GM21447 (cell line): ENCODE measurements around the gene NFKB2.

ENCODE experiments used
- ATAC-seq: cut with Tn5 transposase; IDR thresholded peaks from one replicate; pipeline ENCODE4 v1.9.1; 2021; ENCODE audit not compliant: unreplicated experiment

The NFKB2 gene

GRCh38 chr10:102444851-102445250, 49.3 kb downstream of the NFKB2 start:
- ATAC-seq, result no peak

DNA sequence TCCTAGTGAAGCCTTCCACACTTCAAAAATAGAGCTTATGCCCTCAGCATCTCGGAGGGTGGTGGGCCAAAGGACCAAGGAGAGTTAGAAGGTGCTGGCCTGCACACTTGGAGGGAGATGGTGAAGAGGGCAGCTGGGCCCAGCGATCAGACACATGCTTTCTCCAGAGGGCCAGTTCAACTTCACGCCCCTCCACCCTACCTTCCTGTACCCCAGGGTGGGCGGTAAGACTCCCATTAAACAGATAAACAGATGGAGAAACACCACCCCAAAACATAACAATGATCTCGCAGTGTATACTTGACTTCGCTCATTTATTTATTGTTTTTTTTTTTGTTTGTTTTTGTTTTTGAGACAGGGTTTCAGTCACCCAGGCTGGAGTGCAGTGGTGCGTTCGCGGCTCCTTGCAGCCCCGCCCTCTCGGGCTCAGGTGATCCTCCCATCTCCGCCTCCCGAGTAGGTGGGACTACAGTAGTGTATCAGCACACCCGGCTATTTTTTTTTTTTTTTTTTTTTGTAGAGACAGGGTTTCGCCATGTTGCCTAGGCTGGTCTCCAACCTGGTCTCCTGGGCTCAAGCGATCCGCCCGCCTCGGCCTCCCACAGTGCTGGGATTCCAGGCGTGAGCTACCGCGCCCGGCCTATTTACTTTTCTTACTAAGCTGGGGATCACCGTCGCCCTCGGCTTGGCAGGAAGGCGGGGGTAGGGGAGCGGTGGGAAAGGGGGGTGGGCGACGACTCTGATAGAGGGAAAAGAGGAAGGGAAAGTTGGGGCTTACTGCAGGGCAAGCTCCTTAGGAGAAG, 54.0 kb downstream of the NFKB2 start:
- ATAC-seq, result peak; percentile 64

GRCh38 chr10:102450124-102450373, 54.5 kb downstream of the NFKB2 start:
- no peak for ATAC-seq

- ATAC-seq, result peak; percentile 61
These were observed 55.0 kb downstream of the NFKB2 start for GRCh38 chr10:102450374-102451104.

DNA sequence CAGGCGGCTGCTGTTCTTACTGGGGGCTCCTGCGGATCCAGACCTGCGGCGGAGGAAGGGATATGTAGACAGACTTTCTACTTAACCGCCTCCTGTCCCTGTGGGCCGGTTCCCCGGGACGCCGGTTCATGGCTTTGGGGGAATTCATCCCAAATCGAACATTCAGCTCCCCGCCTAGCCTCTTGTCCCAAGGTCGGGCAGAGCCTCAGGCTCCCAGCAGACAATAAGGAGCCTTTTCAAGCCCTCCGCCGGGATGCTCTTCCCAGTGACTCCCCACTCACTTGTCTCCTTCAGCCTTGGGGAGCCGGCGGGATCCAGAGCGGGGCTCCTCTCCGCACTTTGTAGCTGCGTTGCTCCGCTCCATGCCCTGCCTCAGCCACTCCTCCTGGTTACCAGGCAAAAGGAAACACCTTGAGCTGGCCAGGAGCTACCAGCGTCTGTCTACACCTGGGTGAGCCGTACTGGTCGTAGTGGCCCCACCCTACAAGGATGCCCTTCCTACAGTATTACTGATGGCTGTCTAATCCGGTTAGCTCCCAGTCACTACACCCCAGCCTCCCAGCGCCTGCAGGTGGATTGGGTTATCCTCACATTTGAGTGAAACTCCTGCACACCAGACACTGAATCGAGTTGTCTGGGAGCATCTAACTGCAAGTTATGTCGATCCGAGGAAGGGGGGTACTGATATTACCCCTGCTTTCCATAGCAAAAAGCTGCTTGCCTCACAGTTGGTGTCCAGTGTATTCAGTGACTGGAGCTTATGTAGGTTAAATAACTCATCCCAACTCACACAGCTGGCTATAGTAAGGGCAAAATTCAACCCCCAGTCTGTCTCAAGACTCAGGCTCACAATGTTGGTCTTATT, 55.8 kb downstream of the NFKB2 start, which contains the start of gene C10orf95:
TSS of gene C10orf95 (minus strand) at position 439 of the 865 bp plus-strand sequence. CDS start 450 bp downstream, outside the sequence.
- no peak for ATAC-seq
